Medulla oblongata (tissue), 1 donor: ENCODE data around the gene ARID2.

Experiments used
- DNase-seq: peaks from one replicate; pipeline ENCODE4 v3.0.0-alpha.2; 2015; ENCODE audit errors: extremely low spot score

The ARID2 gene

GRCh38 chr12:45762185-45763110 is 32.9 kb downstream of the ARID2 start:
- DNase-seq, result peak; percentile 62

DNA sequence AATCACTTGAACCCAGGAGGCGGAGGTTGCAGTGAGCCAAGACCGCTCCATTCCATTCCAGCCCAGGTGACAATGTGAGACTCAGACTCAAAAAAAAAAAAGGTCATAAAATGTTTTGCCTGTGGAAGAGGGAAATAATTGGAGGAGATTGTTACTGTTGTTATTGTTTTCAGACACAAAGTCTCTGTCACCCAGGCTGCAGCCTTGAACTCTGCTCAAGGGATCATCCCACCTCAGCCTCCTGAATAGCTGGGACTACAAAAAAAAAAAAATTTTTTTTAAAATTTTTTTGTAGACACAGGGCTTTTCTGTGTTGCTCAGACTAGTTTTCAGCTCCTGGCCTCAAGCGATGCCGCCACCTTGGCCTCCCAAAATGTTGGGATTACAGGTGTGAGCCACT is 33.9 kb downstream of the ARID2 start:
- no peak for DNase-seq

GRCh38 chr12:45768194-45768593 is 38.7 kb downstream of the ARID2 start:
- DNase-seq, result peak; percentile 34

DNA sequence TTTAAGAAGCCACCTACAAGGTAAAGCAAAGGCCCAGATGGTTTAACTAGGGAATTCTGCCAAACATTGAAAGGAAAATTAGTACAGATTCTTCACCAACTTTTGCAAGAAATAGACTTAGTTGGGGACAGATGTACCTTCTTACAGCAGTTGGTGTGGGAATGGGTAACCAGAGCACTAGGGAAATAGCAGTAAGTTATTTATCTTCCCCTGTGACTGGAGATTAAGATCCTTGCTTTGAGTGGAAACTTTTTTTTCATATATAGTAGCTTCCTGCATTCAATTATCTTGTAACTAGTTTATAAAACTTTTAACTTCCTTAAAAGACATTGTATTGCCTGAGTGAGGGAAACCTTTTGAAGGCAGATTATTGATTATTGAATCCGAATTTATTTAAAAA is 44.2 kb downstream of the ARID2 start:
- no peak for DNase-seq

DNA sequence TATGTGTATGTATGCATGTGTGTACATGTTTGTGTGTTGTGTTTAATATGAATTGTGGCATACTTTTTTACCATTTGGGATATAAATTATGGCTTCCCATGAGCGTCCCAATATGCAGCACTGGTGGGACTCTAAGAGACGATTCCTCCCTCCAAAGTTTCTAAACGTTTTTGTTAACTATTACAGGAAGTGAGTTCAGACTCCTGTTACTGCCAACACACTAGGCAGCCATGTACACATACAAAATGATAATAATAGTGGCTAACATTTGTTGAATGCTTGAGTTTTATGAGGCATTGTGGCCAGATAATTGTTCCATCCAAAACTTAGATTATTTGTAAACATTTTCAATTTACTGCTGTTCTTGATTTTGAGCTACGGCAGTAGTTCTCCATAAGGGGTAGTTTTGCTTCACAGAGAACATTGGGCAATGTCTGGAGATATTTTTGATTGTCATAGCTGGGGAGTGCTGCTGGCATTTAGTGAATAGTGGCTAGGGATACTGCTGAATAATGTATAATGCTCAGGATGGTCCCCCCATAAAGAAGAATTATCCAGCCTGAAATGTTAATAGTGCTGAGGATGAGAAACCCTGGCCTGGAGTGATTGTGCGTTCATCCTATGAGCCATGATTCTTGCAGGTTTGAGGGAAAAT is 45.1 kb downstream of the ARID2 start:
- no peak for DNase-seq

DNA sequence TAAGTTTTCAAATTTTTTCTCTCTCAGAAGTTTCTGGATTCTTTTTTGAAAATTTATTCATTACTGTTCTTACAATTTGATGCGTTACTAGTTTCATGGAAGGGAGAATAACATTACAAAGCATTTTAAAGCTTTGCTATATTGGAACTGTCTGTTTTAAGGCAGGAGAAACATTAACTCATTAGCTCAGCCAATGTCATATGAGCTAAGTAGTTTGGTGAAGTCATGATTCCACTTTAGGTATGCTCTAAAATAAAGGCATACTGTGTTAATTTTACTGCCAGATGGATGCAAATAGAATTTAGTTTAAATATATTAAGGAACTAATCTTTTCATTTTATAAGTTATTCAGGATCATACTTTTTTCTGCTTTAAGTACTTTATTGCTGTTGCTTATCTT is 46.0 kb downstream of the ARID2 start:
- no peak for DNase-seq

GRCh38 chr12:45775964-45776363 is 46.5 kb downstream of the ARID2 start:
- DNase-seq, result no peak

DNA sequence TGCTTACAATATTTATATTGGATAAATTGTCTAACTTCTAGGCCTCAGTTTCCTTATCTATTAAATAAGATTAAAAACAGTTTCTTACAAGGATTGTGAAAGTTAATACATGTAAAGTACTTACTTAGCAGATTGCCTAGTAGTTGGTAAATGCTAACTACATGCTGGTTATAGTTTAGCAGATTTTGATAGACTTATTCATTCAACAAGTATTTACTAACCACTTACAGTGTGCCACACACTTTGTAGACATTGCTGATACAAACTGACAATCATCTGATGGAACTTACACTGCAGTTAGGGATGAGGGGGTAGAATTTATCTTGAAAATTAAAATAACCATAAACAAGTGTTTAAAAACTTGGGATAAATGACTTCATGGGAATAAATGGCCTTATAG is 50.4 kb downstream of the ARID2 start:
- no peak for DNase-seq

DNA sequence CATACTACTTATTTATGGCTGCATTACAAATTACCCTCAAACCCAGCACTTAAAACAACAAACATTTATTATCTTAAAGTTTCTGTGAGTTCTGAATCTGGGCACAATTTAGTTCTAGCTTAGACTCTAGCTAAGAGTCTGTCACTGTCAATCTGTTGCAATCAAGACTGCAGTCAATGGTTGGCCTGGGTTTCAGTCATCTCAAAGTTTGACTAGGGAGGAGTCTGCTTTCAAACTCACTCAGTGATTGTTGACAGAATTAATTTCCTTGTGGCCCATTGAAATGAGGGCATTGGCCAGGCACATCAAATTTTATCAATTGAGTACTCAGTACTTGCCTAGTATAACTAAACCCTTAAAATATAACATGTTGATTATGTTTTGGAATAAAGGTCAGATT is 51.6 kb downstream of the ARID2 start:
- DNase-seq, result no peak

DNA sequence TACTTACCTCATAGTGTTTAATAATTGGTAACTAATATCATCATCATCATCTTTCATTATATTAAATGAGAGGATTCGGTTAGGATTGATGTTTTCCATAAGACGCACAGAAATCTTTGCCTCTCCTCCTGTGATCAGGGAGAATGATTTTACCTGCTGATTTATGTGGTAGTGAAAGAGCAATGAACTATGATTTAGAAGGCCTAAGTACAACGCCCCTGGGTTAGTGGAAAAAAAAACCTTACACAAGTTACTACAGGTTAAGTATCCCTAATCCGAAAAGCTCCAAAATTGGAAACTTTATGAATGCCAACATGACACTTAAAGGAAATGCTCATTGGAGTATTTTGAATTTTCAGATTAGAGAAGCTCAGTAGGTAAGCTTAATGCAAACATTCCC is 55.8 kb downstream of the ARID2 start:
- no peak for DNase-seq

GRCh38 chr12:45789025-45789424 is 59.5 kb downstream of the ARID2 start:
- no peak for DNase-seq

DNA sequence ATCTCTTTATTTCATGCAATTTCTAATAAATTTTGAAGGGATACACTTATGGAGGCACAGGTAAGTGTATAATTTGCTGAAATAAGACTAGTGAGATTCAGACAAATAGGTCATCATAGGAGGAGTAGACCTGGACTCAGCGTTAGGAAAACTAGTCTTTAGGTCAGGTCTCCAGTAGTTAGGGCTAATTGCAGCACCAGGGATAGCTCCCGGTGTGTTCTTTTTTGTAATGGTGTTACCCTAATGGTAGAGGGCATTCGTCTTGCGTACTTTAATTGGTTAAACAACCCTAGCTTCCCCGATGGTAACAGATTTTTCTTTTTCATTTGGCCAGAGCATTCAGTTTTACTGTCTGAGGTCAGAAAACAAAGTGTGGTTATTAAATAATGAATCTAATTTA is 64.9 kb downstream of the ARID2 start:
- no peak for DNase-seq

GRCh38 chr12:45801625-45802024 is 72.1 kb downstream of the ARID2 start:
- no peak for DNase-seq

DNA sequence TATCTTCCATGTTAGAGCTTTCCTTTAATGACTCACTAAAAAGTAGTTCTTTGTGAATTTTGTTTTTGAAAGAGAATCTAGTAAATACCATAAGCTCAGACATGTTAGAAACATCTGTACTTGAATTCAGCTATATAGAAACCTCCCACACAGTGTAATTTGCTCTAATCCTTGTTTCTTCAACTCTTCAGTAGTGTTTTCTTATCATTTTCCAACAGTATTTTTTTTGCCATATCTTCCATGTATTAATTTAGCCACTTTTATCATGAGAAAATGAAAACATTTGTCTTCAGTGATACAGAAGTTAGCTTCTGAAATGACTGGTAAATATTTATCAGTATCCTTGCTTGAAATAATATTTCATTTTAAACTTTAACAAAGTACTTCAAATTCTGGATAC is 73.6 kb downstream of the ARID2 start:
- no peak for DNase-seq

- no peak for DNase-seq
These were observed 87.1 kb downstream of the ARID2 start for GRCh38 chr12:45816652-45817051.

- DNase-seq, result no peak
These were observed 98.5 kb downstream of the ARID2 start for GRCh38 chr12:45827974-45828373.

DNA sequence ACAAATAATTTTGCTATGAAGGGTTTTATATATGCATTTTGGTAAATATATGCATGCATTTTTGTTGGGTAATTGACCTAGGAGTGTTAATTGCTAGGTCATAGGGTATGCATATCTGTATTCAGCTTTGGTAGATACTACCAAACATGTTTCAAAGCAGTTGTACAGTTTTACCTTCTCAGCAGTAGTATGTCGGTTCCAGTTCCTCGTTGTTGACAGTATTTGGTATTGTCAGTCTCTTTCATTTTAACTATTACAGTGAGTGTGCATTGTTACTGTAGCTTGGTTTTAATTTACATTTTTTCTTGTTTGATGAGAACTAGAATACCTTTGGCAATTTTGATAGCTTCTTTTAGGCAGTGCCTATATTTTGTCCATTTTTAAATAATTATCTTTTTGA is 98.9 kb downstream of the ARID2 start:
- DNase-seq, result no peak

GRCh38 chr12:45831590-45831989 is 102.1 kb downstream of the ARID2 start:
- no peak for DNase-seq

DNA sequence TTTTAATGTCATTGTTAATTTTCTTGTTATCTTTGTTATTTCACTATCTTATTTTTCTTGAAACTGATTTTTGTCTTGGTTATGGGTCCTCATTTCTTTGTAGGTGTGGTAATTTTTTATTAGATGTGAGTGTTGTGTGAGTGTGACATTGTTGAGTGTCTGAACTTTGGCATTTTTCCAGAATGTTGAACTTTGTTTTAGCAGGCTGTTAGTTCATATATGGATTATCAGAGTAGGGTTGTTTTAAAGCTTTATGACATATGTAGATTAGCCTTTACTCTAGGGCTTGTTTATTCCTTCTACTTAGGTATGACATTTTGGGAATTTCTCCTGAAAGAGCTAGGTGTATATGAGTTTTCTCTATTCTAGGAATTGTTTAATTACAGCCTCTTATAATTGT is 103.9 kb downstream of the ARID2 start:
- DNase-seq, result no peak

DNA sequence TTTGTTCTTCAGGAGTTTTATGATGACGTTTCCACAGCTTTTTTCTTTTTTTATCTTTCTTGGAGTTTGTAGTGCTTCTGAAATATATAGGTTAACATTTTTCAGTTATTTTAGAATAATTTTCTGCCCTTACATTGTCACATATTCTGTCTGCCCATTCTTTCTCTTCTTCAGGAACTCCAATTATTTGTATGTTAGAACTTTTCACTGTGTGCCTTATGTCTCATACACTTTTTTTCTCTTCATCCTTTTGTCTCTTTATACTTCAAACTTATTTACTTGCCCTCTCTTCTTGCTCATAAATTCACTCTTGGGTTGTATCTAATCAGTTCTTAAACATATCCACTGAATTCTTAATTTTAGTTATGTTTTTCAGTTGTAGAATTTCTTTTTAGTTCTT is 105.3 kb downstream of the ARID2 start:
- DNase-seq, result no peak

GRCh38 chr12:45839917-45840316 is 110.4 kb downstream of the ARID2 start:
- no peak for DNase-seq

DNA sequence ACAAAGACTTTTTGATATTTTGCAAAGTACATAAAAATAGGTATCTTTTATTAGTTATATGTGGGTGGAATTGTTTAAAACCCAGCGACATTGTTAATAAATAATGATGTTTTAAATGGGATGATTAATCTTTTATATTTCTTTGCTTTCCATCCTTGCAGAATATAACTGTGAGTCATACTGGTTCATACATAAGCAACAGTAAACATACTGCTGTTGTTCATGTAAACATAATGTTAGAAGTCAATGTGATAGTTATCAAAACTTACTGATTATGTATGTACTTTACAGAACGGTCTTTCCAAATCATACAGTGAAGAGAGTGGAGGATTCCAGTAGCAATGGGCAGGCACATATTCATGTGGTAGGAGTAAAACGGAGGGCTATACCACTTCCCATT is 119.8 kb downstream of the ARID2 start:
- no peak for DNase-seq

GRCh38 chr12:45850302-45850701 is 120.8 kb downstream of the ARID2 start:
- DNase-seq, result no peak
